ENCODE data around the gene NUP133. TPM values are rescaled to one million over a fixed set of nuclear protein-coding genes. Genes with fewer than 3 reads are reported as not detected.

Gene NUP133
- total and polyA plus RNA-seq, 2 of the 4 experiments (the other 2 are of a cell fraction), result 13.4 to 30.5 TPM

GRCh38 chr1:229428256-229428655 is 79.9 kb downstream of the NUP133 start:
- no peak overlapping the region for H3K23ac ChIP-seq (ENCODE audit: low read depth, low read length)
- H2BK5ac ChIP-seq (ENCODE audit: low read depth, low read length, poor library complexity, severe bottlenecking), result no peak overlapping the region
- H3K4me2 ChIP-seq (ENCODE audit: low read depth, low read length), result no peak overlapping the region
- peaks cover 48% of the 10 kb centered on the region for H3K27me3 ChIP-seq (ENCODE audit: control insufficient read depth, insufficient read depth, low read length)
- no peak overlapping the region for H3K27ac ChIP-seq (ENCODE audit: insufficient read depth, low read length)
- no peaks in the 10 kb centered on the region; the same call in 1 of the 2 replicates for H3K36me3 ChIP-seq (ENCODE audit: control insufficient read depth, insufficient read depth, low read length)
- BruUV-seq (replicated peaks), result no TSS peak
- no peak overlapping the region for H4K8ac ChIP-seq (ENCODE audit: low read depth in 2 of 2, low read length in 2 of 2)
- no peak for TF ChIP-seq RAD21 (IDR thresholded peaks at IDR 0.05; ENCODE audit: low read length)
- TF ChIP-seq MAFK (IDR thresholded peaks at IDR 0.05; ENCODE audit: low read depth, low read length), result no peak
- no peak for TF ChIP-seq CHD1 (IDR thresholded peaks at IDR 0.05; ENCODE audit: low read depth, low read length)
- no peak for TF ChIP-seq MXI1 (IDR thresholded peaks at IDR 0.05; ENCODE audit: borderline replicate concordance, low read depth, low read length)
- TF ChIP-seq CTCF (conservative IDR thresholded peaks at IDR 0.05; ENCODE audit: low read depth, low read length), result no peak
- TF ChIP-seq NFE2L2 (IDR thresholded peaks at IDR 0.05; ENCODE audit: low read depth, low read length), result no peak
- no peak for TF ChIP-seq FOS (IDR thresholded peaks at IDR 0.05; ENCODE audit: low read depth, low read length)
- no peak for TF ChIP-seq MAZ (IDR thresholded peaks at IDR 0.05; ENCODE audit: borderline replicate concordance, low read depth, low read length)
- no peak for TF ChIP-seq SMC3 (IDR thresholded peaks at IDR 0.05; ENCODE audit: low read depth, low read length)
- TF ChIP-seq BHLHE40 (IDR thresholded peaks at IDR 0.05; ENCODE audit: low read depth, low read length), result no peak
- TF ChIP-seq CEBPB (IDR thresholded peaks at IDR 0.05; ENCODE audit: low read depth, low read length), result no peak
- POLR2A ChIA-PET (ENCODE audit: unreplicated experiment), result no interaction called here
- no peak overlapping the region for H3K14ac ChIP-seq (replicated peaks; ENCODE audit: low read depth, low read length)
- CTCF ChIA-PET, result interaction anchor here (0.5 to 1.6 kb wide), 2 partner anchors 18 to 114 kb away, joined by 4 to 5 read pairs; no protein-coding TSS in a partner anchor
- H3K9ac ChIP-seq (ENCODE audit: low read depth, low read length), result no peak overlapping the region
- no peak overlapping the region for H2BK120ac ChIP-seq (ENCODE audit: low read depth, low read length)
- intact Hi-C loops (cut with micrococcal nuclease) (no loop called here), in situ Hi-C loops (cut with MboI; ENCODE audit: low sequenced_read_pairs) (no loop called here), dilution Hi-C loops (cut with HindIII; ENCODE audit: low sequenced_read_pairs, unreplicated experiment) (no loop called here)
- no peaks in the 10 kb centered on the region for H3K79me1 ChIP-seq (ENCODE audit: low read depth in 1 of 2, low read length in 2 of 2)
- no peak overlapping the region for H2BK15ac ChIP-seq (ENCODE audit: low read depth, low read length)
- no peak overlapping the region for H2AK5ac ChIP-seq (ENCODE audit: low read depth, low read length)
- ATAC-seq (ENCODE audit: low read depth), result no peak
- DNase-seq, result no peak
- no peak overlapping the region for H3K4ac ChIP-seq (ENCODE audit: low read depth, low read length)
- no peak overlapping the region for H4K5ac ChIP-seq (ENCODE audit: low read depth, low read length)
- no peaks in the 10 kb centered on the region for H4K20me1 ChIP-seq (ENCODE audit: insufficient read depth, low read length)
- no peak overlapping the region for H2AK9ac ChIP-seq (replicated peaks; ENCODE audit: low read depth, low read length, poor library complexity)
- H3K18ac ChIP-seq (ENCODE audit: low read depth, low read length), result no peak overlapping the region
- H3K4me3 ChIP-seq (ENCODE audit: insufficient read depth, low read depth, low read length), result no peak overlapping the region
- no peaks in the 10 kb centered on the region; the same call in 1 of the 2 replicates for H3K4me1 ChIP-seq (ENCODE audit: control insufficient read depth, insufficient read depth, low read length)
- peaks cover 9% of the 10 kb centered on the region for H3K9me3 ChIP-seq (ENCODE audit: control insufficient read depth, insufficient read depth, low read length)
- H3K9me1 ChIP-seq (ENCODE audit: insufficient read depth, low read length), result no peaks in the 10 kb centered on the region
- no peak overlapping the region for H3K56ac ChIP-seq (ENCODE audit: extremely low read depth, insufficient read depth, low read length)
- no CpG with 5 or more reads among the region's 3 CpGs for WGBS, 2 experiments (ENCODE audit: extremely low coverage in 2 of 2, insufficient read length in 1 of 2)
- H2BK20ac ChIP-seq (ENCODE audit: low read depth, low read length), result no peak overlapping the region
- H4K91ac ChIP-seq (ENCODE audit: insufficient read depth, low read depth, low read length), result no peak overlapping the region
- H2AFZ ChIP-seq (replicated peaks; ENCODE audit: low read length, poor library complexity), result no peak overlapping the region
